Stimulated activated naive CD4-positive, alpha-beta T cell treated with Interleukin-2 at 50 U/mL for 16 hours (primary cell): ENCODE data around the gene KDM4B.
"Not testable (repeated sequence)": the region's sequence is repeated elsewhere in the genome, so short reads cannot be mapped to it uniquely, and the experiment has no call there.

Experiments
- DNase-seq: peaks from one replicate; lab custom pipeline; 2025; lab: John Stamatoyannopoulos, UW

The KDM4B gene

DNA sequence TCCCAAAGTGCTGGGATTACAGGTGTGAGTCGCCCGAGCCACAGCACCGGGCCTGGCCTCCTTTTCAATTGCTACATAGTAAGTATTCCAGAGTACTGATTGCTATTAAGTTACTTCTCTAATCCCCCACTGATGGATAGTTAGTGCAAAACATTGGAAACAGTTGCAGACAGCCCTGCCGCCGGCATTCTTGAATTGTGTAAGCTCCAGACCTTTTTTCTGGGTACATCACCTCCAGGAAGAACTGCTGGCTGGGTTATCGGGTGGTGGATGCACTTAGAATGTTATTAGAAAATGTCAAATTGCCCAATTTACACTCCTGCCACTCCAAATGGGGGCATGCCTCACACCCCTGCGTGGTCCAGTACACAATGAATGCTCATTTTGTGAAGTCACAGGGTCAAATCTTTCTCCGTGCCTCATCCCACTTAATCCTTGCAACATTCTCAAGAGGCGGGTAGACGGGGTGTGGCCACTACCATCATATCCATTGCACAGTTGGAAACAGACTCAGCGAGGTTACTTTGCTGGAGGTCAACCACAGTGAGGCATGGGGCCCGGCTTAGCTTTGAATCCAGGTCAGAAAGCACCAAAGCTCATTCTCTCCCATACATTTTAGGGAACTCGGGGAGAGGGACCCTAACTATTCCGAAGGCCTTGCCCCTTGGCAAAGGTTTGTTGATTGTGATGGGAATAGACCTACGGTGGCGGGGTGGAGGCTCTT, 1.0 kb upstream of the KDM4B start:
- DNase-seq, result no peak

DNA sequence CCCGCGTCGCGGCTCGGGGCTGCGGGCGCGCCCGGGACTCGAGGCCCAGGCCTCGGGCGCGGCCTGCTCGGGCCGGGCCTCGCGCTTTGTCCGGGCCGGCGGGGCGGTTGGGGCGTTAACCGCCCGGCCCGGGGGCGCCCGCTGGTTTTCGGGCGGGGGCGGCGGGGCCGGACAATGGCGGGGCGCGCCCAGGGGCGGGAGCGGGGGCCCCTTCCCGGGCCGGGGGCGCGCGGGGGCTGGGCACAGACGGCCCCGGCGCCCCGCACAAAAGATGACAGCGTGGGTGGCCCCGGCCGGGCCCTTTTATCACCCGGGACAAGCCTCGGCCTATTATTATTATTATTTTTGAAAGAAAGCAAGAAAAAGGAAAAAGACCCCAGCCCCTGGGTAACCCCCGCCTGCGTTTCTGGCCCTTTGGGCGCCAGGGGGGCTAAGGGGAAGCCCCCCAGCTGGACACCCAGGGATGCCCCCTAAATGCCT, 419 bp downstream of the KDM4B start:
- no peak for DNase-seq

DNA sequence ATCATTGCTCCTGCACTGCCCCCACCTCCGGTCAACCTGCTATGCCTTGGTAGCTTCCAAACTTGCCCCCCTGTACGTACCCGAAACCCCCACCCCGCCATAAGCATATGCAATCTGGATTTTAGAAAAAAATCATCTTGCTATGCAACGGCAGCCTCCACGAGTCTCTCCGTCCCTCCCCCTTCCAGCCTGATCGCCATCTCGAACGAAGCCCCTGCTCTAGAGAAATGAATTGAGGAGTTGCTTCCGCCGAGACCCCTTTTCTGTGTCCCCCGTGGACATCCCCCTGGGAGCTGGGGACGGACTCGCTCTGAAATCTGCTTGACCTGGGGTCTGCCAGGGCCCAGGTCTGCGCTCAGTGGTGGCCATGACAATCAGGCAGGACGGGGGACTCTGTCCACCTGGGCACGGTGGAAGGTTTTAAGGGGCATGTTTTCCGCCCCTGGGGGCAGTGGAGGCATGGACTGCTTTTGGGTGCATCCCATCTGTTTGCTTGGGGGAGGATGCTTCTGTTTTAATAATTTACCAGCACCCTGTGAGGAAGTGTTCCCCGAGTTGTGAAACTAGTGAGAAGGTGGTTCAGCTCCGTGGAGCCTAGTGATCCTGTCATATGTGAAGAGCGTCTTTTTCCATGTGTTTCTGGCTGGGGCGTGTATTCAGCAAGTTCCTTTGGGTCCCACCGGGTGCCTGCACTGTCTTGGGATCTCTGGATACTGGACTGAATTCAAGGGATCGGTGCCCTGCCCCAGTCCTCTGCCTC, 1.0 kb downstream of the KDM4B start:
- DNase-seq, result no peak

DNA sequence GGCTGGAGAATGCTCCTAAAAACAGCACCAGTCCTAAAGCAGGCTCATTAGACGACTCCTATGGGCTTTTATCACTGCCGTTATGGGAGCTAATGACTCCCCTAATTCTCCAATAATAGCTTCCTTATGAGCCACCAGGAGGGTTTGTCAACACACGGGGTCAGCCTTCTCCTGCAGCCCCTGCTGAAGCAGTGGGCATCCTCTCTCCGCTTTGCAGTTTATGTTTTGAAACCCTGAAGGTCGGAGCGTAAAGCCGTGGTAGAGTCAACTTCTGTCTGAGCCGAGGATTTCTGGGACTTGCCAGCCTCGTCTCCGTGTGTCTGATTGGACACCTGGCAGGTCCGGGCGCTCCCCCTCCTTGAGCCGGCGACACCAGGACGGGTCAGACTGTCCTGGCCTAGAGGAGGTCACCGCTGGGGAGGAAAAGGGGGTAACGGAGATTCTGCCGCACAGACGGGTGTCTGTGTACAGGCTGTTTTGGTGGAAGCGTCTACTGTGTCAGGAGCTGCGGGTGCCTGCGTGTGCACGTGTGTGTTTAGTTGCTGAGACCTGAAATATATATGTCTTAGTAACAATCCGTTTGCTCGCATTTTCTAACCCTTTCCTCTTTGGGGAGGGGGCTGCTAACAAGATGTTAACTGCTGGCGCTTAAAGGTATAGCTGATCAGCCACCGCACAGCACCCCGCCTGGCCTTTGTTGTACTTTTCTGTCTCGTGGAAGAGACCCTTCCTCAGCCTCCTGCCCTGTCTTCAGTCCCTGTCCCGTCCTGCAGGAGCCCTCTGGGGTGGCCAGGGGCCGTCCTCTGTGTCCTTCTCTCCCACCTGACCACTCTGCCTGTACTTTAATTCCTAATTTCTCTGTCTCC, 1.9 kb downstream of the KDM4B start:
- DNase-seq, result no peak

DNA sequence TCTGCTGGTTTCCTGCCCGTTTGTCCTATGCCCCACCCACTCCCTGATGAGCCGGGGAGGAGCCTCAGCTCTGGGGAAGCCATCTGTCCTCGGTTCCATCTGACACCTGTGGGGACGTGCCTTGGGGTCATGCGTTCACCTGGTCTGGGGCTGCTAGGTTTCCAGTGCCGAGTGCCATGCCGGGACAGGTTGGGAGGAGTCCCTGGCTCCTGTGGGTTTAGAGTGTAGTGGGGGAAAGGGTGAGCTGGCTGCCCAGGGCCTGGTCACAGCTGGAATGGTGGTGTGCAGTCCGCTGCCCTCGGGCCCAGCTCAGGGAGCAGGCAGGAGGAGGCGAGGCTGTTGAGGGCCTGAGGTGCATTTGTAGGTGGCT, 2.5 kb downstream of the KDM4B start:
- no peak for DNase-seq

DNA sequence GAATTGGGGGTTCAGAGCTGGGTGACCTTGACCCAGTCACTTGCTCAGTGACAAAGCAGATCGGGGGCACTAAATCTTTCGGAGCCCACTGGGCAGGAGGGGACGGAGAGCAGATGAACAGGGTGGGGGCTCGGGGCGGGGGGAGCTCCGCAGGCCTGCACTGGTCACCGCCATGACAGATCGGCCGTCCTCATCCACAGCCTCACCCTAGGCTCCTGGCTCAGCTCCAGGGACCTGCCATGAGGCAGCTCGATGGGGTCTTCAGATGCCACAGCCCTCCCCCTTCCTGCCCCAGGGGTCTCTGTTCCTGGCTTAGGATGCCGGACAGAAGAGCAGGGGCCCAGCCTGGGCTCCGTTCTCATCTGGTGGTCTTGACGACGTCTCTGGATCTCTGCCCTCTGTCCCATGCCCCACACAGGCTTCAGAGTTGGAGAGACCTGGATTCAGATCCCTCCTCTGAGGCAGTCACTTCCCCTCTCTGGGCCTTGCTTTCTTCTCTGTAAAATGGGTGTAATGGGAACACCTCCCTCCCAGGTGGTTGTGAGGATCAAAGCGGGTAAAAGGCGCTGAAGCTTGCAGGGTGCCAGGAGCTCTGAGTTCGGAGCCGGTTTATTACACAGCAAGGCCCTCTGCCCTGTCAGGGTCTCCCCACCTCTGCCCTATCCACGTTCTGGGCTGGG, 3.0 kb downstream of the KDM4B start:
- no peak for DNase-seq

DNA sequence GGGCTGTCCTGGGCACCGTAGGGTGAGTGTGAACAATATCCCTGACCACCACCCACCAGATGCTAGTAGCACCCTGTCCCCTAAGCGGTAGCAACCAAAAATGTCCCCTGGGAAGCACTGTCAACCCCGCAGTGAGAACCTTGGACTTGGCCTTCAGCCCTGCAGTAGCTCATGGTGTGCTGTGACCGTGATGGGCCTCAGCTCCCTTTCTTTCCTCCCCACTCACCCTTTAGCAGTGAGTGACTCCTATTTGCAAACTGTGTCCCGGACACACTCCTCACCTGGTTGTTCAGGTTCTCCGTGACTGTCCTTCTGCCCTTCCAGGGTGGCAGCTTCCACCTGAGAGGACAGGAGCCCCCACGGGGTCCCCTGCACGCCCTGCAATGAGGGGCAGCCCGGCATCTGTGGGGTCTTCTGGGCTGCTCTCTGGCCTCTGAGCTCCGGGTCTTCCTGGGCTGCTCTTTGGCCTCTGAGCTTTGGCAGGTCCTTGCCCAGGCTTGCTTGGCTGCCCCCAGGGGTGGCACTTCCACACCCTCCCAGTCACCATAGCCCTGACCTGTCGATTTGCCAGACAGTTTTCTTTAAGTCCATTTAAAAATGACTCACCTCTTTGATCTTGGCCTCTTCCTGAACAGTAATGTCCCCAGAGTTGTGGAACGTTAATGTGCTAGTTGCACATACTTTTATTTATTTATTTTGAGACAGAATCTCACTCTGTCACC, 3.8 kb downstream of the KDM4B start:
- DNase-seq, result no peak

DNA sequence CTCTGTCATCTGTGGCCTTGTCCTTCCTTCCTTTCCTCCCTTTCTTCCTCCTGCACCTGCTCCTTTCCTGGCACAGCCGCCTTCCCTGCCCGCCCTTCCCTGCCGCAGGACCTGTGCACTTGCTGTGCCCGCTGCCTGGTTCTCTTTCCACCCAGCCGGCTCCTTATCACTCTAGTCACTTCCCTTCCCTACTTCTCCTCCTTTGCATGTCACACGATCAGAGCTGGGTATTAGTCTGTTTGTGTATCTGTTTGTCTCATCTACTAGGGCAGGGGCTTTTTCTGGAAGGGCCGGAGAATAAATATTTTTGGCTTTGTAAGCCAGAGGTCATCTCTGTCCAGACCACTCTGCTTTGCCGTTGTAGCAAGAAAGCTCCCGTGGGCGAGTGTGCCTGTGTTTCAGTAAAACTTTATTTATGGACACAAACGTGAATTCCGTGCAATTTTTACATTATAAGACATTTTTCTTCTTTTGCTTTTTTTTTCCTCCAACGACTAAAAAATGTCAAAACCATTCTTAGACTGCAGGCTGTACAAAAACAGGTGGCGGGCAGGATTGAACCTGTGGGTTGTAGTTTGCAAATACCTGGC, 6.1 kb downstream of the KDM4B start:
- DNase-seq, result no peak

DNA sequence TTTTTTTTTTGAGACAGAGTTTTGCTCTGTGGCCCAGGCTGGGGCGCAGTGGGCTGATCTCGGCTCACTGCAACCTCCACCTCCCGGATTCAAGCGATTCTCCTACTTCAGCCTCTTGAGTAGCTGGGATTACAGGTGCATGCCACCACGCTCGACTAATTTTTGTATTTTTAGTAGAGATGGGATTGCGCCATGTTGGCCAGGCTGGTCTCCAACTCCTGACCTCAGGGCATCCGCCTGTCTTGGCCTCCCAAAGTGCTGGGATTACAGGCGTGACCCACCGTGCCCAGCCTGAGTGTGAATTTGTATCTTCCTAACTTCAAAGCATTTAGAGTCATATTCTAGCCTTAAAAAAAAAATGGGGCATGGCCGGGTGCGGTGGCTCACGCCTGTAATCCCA, 6.7 kb downstream of the KDM4B start:
- DNase-seq, result not testable (repeated sequence)

DNA sequence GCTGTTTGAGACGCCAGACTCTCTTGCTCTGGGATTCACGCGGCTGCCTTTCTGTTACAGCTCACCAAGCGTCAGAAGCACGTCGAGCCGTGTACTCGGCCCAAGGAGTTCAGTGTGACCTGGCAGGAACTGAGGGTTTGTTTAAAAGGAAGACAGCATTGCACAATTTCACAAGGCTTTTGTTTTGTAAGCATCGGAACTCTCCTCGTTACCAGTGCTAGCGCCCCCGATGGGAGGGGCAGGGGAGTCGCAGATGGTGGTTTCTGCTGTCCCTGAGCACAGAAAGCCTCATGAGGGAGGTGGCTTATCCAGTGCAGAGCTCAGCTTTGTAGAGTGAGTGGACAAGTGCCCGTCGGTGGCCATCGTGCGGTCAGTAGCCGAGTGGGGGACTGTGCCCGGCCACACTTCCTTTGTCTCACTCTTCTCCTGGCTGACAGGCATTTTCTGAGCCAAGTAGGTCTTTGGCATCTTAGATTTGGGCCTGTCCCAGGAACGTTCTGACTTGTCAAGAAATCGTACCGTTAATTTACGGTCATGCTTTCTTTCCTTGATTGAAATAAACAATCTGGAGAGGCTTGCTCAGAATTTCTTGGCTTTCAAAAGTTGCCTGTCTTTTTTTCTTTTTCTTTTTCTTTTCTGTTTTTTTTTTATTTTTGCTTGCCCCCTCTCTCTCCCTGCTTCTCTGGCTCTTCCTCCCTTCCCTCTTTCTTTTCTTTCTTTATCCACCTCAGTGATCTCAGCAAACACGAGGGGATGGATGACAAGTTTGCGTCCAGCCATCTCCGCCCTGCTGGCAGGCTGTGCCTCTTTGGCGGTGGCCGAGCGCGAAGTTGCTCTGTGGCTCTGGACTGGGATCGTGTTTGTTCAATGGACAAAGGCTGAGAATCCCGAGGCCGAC, 7.7 kb downstream of the KDM4B start:
- DNase-seq, result no peak

DNA sequence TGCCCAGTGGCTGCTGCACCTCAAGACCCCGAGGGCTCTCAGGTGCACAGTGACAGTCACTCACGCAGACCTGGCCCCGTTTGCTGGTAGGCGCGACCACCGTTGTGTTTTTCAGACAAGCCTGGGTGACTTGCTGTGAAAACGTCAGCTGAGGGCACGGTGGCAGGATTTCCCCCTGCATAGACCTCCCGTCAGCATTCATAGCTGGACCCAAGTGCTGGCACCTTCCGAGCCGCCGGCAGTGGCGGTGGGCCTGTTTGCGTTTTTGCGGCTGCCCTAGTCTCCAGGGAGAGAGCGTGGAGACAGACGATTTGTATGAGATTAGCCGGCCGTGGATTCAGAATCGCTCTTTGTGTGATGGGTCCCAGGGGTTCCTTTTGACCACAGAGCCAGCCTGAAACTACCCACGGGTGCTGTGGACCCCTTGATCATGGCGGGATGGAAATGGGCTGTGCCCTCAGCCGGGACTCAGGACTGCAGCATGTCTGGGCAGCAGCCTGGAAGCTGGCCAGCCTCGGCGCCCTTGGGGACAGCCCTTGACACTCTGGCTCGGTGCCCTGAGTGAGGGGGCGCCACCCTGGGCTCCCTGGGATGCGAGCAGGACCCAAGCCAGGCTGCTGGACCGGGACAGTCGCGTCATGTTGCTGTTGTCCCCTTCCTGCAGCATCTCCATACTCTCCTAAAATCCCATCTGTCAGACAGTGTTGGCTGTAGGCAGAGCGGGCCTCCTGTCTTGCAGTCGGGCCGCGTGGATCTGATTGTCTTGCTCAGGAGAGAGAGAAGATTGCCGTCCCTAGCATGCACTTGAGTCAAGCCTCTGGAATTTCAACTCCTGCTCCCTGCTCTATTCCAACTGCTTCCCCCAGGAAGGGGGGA, 8.6 kb downstream of the KDM4B start:
- no peak for DNase-seq

DNA sequence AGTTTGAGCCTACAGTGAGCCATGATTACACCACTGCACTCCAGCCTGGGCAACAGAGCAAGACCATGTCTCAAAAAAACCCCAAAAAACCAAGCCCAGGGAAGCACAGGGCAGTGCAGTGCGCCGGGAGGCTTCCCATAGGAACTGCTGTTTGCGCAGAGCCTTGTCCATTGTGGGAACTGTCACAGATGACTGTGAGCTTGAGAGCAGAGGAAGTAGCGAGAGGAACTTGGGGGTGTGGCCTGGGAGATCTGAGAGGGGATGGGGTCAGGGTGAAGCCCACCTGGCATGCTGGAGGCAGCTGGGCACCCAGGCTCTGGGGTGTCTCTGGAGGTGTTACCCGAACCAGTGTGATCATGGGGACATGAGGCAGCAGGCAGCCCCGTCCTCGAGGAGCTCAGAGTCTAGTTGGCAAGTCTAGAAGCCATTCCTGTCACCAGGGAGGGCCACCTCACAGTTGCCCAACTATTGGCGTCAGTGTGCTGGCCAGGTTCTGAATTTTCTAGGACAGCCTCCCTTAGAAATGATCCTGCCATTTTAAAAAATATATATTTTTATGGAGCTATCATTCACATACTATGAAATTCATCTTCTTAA, 10.4 kb downstream of the KDM4B start:
- DNase-seq, result no peak

DNA sequence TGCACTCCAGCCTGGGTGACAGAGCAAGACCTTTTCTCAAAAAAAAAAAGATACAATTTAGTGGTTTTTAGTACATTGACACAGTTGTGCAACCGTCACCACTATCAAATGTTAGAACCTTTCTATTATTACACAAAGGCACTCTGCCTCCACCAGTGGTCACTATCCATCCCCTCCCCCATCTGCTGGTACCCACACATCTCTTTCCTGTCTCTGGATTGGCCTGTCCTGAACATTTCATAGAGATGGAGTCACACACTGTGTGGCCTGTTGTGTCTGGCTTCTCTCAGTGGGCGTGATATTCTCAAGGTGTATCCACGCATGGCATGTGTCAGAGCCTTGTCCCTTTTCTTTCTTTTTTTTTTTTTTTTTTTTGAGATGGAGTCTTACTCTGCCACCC, 11.2 kb downstream of the KDM4B start:
- no peak for DNase-seq

DNA sequence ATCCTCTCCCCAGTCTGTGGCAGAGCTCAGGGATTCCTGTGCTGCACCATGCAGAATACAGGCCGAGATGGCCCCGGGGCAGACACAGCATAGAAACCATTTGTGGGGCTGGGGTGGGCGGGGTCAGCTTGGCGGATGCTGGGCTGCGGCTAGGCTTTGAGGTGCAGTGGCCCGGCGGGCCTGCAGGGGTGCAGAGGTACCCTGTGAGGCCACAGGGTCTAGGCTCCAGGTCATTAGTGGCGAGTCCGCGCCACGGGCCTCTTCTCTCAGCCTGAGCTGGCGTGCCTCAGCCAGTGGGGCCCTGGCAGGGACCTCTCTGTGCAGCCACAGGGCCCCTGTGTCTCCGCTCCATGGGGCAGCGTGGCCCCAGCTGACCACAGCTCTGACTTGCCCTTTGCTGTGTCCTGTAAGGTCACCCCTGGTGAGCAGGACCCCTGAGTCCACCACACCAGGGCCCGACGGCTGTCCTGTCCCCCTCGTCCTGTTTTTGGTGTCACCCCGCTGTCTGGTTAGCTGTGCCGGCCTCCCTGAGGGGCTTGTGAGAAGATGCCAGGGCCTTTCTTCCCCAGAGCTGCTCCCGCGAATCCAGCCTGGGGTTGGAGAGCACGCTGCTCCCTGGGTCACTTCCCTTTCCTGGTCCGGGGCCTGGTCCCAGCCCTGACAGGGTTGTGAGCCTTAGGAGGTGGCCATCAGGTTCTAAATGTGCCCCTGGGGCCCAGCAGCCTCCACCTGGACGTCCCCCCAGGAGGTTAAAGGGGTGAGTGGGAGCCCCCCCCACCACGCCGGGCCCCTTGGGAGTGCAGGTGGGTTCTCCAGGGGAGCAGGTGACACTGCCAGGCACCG, 12.1 kb downstream of the KDM4B start:
- no peak for DNase-seq

DNA sequence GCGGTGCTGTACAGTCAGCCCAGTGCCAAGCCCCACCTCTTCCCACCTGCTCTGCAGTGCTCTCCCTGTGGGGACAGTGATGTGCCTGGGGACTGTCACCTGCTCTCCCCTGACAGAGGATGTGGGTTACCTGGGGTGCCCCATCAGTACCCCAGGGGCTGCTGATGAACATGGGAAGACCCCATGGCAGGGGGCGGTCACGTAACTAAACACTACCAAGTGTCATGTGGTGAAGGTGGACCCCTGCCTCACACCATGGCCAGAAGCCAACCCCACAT, 12.7 kb downstream of the KDM4B start:
- DNase-seq, result no peak

DNA sequence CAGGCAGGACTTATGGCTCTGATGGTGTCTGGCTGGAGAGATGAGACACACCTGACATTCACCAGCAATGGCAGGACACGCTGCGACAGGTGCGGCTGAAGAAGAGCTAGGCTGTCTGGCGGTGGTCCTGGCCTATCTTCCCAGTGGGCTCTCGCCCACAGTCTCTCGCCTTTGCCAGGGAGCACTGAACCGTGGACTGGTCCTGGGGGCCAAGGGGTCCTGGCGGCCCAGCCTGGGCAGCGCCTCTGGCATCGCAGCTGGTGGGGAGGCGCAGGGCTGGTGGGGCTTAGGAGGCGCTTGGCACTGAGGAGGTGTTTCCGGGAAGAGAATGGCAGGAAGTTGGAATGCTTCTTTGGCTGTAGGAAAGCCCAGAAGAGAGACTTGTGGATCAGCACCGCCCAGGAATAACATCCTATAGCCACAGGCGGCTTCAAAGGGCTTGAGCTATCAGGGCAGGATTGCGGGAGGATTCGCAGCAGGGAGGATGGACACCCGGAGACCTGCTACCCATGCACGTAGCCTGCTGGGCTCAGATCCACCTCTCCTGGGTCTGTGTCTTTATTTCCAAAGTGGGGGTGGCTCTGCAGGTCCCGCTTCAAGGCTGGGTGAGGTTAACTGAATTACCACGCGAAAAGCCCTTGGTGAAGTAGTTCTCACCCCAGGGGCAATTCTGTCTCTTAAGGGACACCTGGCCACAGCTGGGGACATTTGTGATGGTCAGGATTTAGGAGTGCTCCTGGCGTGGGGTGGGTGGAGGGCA, 14.6 kb downstream of the KDM4B start:
- no peak for DNase-seq

DNA sequence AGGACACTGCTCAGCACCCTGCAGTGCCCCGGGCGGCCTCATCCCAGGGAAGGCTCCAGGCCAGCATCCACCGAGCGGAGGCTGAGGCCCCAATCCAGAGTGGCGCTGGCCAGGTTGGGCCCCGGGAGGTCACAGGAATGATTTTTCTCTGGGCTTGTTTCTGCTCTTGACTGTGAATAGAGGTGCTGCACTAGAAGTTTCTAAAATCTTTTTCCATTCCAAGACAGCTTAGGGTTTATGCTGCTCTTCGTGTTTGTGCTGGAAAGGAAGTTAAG, 15.1 kb downstream of the KDM4B start:
- no peak for DNase-seq
